GM18520 (cell line): ENCODE measurements around the gene KRT76.

Experiments used
- ATAC-seq: cut with Tn5 transposase; IDR thresholded peaks from one replicate; pipeline ENCODE4 v1.9.1; 2021; ENCODE audit not compliant: unreplicated experiment

The KRT76 gene

DNA sequence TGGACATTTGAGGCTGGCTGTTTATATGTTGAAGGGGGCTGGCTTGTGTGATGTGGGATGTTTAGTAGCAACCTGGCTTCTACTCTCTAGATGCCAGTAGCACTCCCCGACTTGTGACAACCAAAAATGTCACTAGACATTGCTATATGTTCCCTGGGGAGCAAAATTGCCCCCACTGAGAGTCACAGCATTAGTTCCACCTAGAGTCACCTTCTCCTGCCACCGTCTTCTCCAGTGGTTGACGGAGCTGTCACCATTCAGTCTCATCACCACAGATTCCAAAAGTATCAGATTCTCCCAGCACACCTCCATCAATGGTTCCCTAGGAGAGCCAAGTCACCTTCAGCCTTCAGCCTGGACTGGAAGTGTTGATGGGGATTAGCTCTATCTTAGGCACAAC is 7.8 kb upstream of the KRT76 start:
- no peak for ATAC-seq

DNA sequence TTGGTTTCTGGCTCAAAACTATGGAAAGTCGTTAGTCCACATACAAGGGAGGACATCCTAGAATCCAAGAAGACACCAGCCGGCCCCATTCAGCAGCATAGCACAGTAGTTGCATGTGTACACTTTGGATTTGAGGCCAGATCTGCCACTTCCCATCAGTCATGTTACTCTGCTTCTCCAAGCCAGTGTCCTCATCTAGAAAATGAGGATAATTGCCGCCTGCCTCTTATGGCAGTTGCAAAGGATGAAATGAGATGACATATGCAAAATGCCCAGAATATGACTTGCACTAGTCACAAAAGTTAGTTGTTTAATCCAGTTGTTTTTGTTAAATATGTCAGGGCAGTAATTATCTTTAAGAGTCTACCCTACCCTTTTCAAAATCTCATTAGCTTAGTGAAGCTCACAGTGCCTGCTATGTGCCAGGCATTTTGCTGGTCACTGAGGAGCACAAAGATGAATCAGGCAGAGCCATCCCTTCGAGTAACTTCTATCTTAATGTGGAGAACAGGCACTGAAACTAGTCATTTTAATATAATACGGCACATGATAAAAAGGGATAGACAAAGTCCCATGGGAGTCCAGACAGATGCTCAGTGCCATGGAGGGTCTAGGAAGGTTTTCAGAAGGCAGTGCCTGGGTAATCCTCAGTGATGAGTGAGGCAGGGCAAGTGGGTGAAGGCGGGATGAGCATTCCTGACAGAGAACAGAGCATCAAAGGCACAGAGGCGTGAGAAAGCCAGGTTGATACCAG is 6.6 kb upstream of the KRT76 start:
- ATAC-seq, result no peak

DNA sequence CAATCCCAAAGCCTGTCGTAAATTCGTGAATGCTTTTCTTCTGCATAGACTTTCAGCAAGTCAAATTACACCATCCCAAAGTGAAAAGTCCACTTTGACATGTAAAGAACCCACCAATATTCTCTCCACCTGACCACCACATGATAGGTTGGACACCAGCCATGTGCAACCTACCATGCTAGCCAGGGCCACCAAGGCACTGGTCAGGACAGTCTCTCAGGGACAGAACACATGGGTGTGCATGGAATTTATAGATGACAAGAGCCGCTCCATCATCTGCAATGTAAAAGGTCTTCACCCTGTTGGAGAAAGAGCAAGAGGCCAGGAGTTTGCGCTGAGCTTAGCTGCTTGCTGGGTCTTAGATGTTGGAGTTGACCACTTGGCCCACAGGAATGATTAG is 5.4 kb upstream of the KRT76 start:
- ATAC-seq, result no peak

DNA sequence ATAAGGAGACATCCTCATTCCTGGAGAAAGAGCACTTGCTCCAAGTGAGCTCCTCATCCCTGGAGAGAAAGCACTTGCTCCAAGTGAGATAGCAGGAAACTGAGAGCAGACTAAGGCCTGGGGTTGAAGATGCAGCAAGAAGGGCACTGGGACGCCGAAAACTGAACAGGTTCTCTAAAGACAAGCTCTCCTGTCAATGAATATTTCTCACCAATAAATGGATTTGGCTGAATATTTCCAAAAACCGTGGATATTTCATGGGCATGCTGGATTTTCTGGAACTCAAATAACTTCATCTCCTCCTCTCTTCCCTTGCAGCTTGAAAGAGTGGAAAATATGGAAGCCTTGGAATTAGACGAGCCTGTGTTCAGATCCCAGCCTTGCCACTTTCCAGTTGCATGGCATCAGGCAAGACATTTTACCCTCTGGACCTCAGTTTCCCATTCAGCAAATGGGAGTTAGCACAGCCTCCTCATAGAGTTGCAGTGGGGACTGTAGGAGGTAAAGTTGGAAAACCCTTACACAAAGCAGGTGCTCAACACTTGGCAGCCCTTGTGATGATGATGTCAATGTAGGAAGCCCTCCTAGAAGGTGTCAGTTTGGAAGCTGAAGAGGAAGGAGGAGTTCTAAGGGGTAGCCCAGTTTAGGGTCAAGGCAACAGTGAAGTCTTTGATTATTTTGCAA is 4.4 kb upstream of the KRT76 start:
- no peak for ATAC-seq

DNA sequence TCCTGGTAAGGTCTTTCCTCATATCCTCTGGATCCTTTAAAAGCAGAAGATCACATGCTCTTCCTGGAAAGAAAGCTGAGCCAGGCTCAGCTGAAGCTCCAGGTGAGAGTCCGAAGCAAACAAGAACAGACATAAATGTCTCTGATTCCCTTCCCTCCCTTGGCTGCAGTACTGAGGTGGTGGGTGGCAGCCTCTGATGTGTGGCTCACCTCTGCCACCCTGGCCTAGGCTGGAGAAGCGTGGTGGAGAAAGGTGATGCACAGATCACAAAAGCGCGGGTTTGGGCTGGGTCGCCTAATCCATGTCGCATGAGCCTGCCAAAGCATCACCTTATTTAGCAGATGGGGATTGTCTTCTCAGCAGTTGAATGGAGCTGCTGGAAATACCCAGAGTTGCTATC is 2.8 kb upstream of the KRT76 start:
- ATAC-seq, result no peak

DNA sequence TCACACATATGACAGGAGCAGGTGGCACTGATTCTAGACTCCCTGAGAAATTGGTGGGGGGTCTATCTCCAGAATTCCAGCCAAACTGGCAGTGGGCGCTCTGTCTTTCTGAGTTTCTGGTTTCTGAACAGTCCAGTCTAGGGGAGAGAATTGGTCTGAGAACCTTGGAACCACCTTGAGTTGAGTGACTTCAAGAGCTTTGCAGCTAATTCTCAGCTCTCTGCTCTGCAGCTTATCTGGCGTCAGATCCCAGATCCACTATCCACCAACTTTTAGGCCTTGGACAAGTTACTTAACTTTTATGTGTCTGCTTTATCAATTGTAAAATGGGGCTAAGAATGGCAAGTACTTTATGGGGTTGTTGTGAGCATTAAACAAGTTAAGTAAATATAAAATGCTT is 1.7 kb upstream of the KRT76 start:
- no peak for ATAC-seq

DNA sequence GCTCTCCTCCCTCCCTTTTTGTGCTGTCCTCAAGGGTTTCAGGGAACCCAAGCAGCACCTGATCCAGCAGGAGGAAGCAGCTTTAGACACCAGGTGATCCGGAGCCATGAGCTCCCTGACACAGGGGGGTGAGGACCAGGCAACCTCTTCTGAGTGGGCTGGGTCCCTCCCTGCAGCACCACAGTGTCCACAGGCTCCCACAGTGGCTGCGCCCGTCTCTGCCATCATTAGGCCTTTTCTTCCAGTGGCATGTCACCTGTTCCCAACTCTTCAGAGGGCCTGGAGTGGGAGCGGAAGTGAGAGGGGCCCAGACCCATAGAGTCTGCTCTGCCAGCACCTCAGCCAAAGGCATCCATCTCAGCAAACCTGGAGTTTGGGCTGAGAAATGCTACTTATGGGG is 421 bp upstream of the KRT76 start:
- no peak for ATAC-seq

DNA sequence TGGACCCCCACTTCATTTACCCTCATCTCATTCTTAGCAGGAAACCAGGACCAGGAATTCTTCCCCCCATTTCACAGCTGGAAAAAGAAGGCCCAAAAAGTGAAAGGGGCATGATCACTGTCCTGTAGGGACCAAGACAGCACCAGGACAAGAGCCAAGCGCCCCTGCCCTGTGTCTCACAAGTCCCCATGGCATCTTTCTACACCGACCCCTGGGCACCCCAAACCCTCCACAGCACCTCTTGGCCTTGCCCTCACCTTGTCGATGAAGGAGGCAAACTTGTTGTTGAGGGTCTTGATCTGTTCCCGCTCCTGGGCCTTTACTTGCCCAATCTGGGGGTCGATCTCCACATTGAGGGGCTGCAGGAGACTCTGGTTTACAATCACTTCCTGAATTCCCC is 710 bp downstream of the KRT76 start:
- no peak for ATAC-seq

DNA sequence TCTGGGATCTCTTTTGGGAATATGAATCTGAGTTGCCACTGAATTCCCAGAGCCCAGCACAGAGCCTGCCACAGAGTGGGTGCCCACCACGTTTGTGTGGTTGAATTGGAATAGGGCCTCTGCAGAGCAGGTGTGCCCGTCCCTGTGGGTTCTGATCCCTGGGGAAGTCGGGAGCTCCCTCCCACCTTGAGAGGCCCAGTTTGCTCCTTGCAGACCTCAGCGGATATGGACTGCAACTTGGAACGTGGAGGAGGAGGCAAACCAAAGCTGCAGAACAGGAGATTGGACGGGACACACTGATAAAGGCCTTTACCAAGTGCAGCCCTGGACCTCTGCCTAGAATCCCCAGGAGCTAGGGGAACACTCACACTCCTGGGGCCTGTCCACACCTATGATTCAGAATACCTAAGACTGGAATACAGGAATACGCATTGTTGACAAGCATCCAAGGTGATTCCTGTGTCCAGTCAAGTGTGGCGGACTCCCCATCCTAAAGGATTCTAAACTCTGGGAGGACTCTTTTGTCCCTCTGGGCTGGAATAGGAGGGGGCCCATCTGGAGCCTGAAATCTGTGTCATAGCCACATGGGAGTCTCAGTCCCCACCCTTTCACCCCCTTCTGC is 2.4 kb downstream of the KRT76 start:
- no peak for ATAC-seq

DNA sequence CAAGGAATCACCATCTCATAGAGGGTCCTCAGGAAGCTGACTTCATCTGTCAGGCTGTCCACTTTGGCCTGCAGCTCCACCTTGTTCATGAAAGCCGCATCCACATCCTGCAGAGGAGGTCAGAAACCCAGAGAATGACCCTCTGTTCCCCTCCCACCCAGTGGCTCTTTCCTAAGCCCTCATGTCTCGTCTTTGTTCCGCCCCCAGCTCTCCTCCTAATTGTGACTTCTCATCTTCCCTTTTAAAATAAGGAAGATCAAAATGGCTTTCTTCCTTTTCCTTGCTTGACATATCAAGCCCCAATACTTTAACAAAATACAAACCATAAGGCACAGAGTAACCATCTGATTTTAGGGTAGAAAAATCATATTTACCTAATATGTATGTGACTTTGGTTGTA is 4.4 kb downstream of the KRT76 start:
- ATAC-seq, result no peak

DNA sequence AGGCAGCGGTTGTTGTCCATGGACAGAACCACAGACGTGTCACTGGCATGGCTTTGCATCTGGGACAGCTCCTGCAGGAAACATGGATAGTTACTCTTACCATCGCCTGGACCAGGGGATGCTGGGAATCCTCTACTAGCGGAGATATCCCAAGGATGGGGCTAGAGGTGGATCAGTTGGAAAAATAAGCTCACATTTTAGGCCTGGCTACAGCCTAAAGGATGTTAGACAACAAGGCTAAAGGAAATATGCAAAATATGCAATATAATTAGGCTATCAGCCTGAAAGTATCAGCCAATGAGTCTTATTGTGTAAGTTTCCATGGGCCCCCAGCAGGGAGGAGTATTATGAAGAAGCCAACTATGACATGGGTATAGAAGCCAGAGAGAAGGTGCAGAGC is 5.0 kb downstream of the KRT76 start:
- no peak for ATAC-seq

DNA sequence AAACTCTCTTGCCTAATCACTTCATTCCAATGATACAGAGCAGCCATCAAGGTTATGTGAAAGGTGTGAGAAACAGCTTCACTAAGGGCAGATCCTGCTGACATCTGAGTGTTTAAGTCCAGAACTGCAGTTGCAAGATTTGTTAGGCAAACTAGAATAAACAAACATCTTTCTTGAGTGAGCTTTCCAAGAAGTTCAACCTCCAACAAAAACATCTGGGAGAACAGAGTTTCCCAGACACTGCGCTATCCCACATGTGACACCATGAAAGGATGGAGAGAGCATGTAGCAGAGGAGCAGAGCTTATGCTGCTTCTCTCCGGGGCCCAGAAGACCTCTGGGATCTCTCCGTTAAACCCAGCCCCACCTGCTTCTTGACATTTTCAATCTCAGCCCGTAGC is 5.6 kb downstream of the KRT76 start:
- ATAC-seq, result no peak

DNA sequence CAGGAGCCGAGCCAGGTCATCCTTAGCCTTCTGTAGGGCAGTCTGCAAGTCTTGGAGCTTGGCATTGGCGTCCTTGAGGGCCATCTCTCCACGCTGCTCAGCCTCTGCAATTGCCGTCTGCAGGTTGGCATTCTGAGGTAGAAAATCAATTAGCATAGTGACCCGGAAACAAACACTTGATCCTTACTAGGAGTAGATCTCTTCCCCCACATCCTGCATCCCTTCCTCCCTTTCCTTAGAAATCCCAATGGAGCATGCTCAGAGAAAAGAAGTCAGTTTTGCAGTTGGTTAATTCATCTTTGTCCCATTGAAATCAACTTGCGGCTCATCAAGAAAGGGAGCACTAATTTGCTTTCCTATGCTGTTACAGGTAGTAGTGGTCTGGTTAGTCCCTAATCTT is 6.1 kb downstream of the KRT76 start:
- ATAC-seq, result no peak

DNA sequence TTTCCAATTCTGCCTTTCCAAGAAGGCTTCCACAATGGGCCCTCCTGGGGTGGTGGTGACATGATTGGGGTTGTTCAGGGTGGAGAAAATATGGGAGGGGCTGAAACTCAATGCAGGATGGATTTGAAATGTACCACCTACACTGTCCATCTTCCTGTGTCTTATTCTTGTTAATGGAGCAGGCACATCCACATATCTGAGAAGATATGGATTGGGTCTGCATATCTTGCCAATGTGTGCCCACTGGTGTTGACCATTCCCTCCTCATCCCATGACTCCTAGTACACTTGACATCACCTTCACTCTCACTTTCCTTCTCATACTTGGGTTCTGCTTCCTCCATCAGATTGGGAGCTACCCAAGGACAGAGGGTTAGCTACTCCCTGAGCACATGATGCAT is 7.2 kb downstream of the KRT76 start:
- ATAC-seq, result no peak

DNA sequence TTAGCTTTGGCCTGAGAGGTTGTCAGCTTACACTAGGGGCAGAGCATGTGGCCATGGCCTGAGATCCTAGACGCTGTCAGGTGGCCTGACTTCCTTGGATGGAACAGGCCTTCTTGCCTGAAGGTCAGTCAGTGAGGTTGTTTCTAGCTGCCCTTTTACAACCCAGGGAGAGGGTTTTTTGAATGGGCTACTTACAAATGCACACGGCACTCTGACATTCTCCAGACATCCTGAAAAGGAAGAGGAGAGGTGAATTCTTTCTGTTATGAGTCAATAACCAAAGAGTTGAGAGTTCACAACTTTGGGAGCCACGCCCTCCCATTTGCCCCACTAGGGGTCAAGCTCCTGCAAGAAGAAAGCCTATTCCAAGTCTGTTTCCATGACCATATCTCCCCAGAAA is 7.8 kb downstream of the KRT76 start:
- no peak for ATAC-seq

DNA sequence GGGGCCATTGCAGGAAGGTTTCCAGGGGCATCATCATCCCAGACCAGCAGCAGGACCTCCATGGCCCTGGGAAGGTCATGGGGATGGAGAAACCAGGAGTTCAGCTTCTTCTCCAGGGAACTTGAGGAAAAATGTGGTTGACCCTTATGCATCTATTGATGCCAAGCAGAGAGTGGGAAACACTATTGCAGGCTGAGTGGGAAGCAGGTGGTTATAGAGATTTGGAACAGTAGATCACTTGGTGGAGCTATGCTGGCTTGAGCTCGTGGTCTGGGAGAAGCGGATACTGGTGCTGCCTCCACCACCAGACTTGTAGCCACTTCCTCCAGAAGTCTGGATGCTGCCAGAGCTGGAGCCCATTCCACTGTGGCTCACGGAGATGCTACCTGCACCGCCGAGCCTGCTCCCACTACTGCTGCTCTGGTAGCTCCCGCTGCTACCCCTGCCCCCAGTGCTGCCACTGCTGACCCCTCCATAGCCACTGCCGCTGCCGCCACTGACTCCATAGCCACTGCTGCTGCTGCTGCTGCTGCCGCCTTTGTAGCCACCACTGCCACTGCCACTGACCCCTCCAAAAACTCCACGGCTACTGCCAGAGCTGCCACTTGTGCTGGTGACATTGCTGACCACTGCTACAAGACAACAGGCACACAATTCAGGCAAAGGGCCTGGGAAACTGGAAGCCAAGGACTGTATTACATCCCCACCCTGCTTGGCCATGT is 8.5 kb downstream of the KRT76 start:
- ATAC-seq, result no peak

DNA sequence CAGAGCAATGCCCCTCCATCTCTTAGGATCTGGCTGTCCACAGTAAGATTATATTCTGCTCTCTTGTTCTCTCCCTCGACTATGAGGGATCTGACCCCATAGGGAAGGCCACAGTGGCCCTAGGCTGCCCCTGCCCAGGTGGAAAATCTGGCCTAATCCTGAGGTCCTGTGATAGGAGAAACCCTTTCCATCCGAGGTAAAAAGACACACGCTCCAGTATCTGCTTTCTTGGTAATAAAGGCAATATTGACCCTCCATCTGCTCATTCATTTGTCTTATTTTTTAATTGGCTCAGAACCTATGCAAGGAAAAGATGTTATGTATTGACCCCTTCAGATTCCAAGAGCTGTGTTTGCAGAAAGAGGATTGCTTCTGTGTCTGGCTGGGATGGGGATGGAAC is 9.7 kb downstream of the KRT76 start:
- ATAC-seq, result no peak

DNA sequence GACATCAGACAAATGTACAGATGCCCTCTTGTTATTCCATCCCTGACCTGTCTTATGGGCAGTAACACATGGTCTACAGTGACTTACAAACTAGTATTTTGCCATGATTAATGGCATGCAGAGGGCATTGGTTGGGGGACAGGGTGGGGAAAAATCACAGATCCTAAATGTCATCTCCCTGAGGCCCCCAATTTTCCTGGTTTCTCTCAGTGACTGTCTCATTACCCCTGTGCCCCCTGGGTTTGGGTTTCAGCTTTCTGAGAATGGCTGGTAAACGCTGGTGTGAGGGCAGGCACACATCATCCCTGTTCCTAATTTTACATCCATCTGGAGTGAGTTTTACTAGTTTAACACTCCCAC is 10.1 kb downstream of the KRT76 start:
- no peak for ATAC-seq

DNA sequence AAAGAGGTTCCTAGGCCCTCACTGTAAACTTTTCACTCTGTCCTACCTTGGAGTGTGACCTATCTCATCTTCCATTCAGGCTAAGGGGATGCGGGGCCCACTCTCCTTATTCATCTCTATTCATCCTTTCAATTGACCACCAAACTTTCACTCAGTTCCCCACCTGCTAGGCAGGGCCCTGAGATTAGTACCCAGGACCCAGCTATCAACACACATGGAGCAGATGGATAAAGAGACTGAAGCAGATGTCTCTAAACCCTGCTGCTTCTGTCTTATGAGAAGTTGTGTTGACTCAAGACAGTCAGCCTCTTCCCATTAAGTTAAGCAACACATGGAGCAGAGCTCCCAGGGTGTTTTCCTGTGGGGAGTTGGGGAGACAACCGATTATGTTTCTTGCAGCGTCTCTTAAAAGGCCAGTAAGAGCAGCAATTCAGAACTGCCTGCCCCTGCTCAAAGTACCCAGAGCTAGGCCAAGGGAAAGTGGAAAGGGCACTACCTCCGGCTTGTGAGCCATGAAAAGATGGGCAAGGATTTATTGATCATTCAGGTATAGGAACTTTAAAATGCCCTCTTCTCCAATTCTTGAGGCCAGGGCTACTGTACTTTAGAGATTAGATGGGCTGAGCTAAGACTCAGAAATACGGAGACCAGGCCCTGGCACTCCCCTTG is 10.7 kb downstream of the KRT76 start:
- ATAC-seq, result no peak

DNA sequence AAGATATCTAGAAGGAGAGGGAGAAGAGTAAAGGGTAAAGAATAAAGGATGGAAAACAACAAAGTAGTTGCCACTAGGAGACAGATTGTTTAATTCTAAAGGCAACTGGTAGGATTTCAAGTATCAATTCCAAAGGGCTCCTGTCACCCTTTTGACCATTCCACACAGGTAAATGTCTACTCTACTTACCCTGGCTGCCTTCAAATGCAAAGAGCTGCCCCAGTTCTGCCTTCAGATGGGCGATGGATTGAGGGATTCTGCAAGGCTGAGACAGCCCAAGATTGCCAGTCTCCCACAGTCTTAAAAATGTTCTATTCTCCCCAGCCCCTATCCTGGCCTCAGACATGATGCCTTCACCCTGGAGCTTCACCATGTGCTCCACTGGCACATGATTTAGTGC is 11.4 kb downstream of the KRT76 start:
- no peak for ATAC-seq

DNA sequence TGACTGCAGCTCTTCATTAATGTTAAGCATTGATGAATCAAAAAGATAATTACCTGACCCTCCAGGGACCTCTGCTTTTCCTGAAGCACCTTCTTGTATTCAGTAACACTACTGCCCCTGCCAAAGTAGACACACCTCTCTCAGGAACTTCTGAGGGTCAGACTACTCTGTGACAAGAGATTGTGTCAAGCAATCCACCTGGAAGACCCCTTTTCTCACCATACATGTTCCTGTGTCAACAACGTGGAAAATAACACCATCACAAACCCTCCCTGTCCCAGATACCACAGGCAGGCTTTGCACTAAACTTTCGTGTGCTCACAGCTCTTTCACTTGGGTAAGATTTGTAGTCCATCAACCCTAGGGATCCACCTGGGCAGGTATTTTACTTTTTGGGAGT is 13.2 kb downstream of the KRT76 start:
- no peak for ATAC-seq
